Endodermal cell (in vitro differentiated cells): ENCODE results near the gene PDE4D. TPM values are rescaled to one million over a fixed set of nuclear protein-coding genes. Genes with fewer than 3 reads are reported as not detected.

ENCODE experiments used
- DNase-seq: peaks from one replicate; pipeline ENCODE4 v3.0.0-alpha.2; 2017
- H3K27ac ChIP-seq: 2 replicates; pipeline ENCODE4 v1.5.1; 2013; ENCODE audit warnings: mild to moderate bottlenecking, low read depth, low read length, moderate library complexity
- H3K27me3 ChIP-seq: 2 replicates; pipeline ENCODE4 v1.6.1; 2013; ENCODE audit warnings: mild to moderate bottlenecking, low read length, moderate library complexity; ENCODE audit not compliant: insufficient read depth, control insufficient read depth, poor library complexity, severe bottlenecking
- H3K36me3 ChIP-seq: 2 replicates; pipeline ENCODE4 v1.7.0; 2013; ENCODE audit warnings: mild to moderate bottlenecking, low read length, moderate library complexity; ENCODE audit not compliant: control insufficient read depth, insufficient read depth
- H3K4me1 ChIP-seq: one replicate; pipeline ENCODE4 v1.7.0; 2013; ENCODE audit warnings: low read length; ENCODE audit not compliant: control insufficient read depth, insufficient read depth
- H3K4me3 ChIP-seq: 2 replicates; pipeline ENCODE4 v1.5.1; 2013; ENCODE audit warnings: mild to moderate bottlenecking, low read length, moderate library complexity
- H3K9ac ChIP-seq: 2 replicates; pipeline ENCODE4 v1.6.1; 2013; ENCODE audit warnings: mild to moderate bottlenecking, low read length, moderate library complexity; ENCODE audit not compliant: poor library complexity, severe bottlenecking; ENCODE audit errors: extremely low read depth
- H3K9me3 ChIP-seq: 2 replicates; pipeline ENCODE4 v1.6.1; 2013; ENCODE audit warnings: mild to moderate bottlenecking, low read length, moderate library complexity; ENCODE audit not compliant: control insufficient read depth
- H3K27ac Mint-ChIP-seq: 2 replicates; pipeline ENCODE4 v1.8.0; 2020; ENCODE audit warnings: mixed read lengths
- H3K27me3 Mint-ChIP-seq: 2 replicates; pipeline ENCODE4 v1.8.0; 2021; ENCODE audit warnings: mild to moderate bottlenecking, mixed read lengths; ENCODE audit not compliant: insufficient read depth
- H3K36me3 Mint-ChIP-seq: 2 replicates; pipeline ENCODE4 v1.8.0; 2020; ENCODE audit warnings: low read depth, mixed read lengths
- H3K4me1 Mint-ChIP-seq: 2 replicates; pipeline ENCODE4 v1.8.0; 2020; ENCODE audit warnings: mixed read lengths
- H3K4me3 Mint-ChIP-seq: 2 replicates; pipeline ENCODE4 v1.8.0; 2020; ENCODE audit warnings: mild to moderate bottlenecking, moderate library complexity, mixed read lengths
- H3K9me3 Mint-ChIP-seq: 2 replicates; pipeline ENCODE4 v1.8.0; 2020; ENCODE audit warnings: mild to moderate bottlenecking, mixed read lengths
- CTCF ChIP-seq: fragments of 200-600 bp; sonication (generic); conservative IDR thresholded peaks from 2 replicates; pipeline ENCODE4 v1.5.0; 2021; ENCODE audit warnings: antibody characterized with exemption, mild to moderate bottlenecking
- WGBS, 2 experiments: methylation state at CpG; one replicate each; pipeline versions ENCODE4 v1.1.5 to v1.1.7; 2013; ENCODE audit warnings: missing lambda C conversion rate in 2 of 2, mixed read lengths in 1 of 2; ENCODE audit not compliant: insufficient coverage in 1 of 2, insufficient read length in 1 of 2; 5-methylcytosine and 5-hydroxymethylcytosine counted together
- total RNA-seq, 2 donors: library from RNA; stranded (reverse); fragmentation: NEBNext Ultra II Directional in 1 of 2; extraction: Animal tissue kit (Norgen Biotek cat#: 25700) in 1 of 2; gene quantifications; 2 replicates in 1 of 2; 3 replicates in 1 of 2; pipeline ENCODE4 v1.2.1, GENCODE V29; 2021

PDE4D gene
- total RNA-seq, 2 donors from 2014 or later: 9.2 to 11.4 TPM

- TF ChIP-seq CTCF: no peak
- no peaks in the 10 kb centered on the region for H3K4me1 ChIP-seq
- no peak overlapping the region for H3K4me3 ChIP-seq
- no peak overlapping the region for H3K27ac ChIP-seq
- WGBS, 2 experiments: 90 to 91% methylated on average over 2 of the region's 7 CpGs
- no peak overlapping the region for H3K4me3 Mint-ChIP-seq
- no peaks in the 10 kb centered on the region for H3K27me3 ChIP-seq
- no peaks in the 10 kb centered on the region for H3K4me1 Mint-ChIP-seq
- H3K9me3 ChIP-seq: no peaks in the 10 kb centered on the region
- H3K9me3 Mint-ChIP-seq: peaks cover 5% of the 10 kb centered on the region
- no peak overlapping the region for H3K9ac ChIP-seq
- DNase-seq: no peak
- H3K36me3 ChIP-seq: no peaks in the 10 kb centered on the region
- H3K36me3 Mint-ChIP-seq: peaks cover 2% of the 10 kb centered on the region
- no peak overlapping the region for H3K27ac Mint-ChIP-seq
- H3K27me3 Mint-ChIP-seq: no peaks in the 10 kb centered on the region
These were observed 693.7 kb downstream of the PDE4D start for GRCh38 chr5:59199868-59200267.

DNA sequence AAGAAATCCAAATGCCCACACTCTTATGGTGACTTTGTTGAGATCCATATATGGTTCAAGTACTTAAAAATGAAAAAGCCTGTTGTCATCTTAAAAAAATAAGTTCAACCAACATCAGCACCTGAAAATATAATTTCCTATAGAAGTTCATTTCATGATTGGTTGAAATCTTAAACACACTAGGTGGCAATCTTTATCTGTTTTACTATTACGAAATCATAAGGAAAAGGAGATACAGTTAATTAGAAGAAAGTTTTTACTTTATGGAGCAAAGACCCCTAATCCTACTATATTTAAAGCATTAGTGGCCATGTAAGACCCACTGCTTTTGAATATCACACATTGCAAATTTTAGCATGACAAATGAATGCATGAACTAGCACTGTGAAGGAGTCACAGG, 694.7 kb downstream of the PDE4D start:
- no peak for TF ChIP-seq CTCF
- Mint-ChIP-seq H3K9me3 (peaks cover 5% of the 10 kb centered on the region), H3K4me1 (no peaks in the 10 kb centered on the region), H3K4me3 (no peak overlapping the region), H3K27me3 (no peaks in the 10 kb centered on the region), H3K27ac (no peak overlapping the region), H3K36me3 (peaks cover 2% of the 10 kb centered on the region)
- H3K27me3 ChIP-seq: no peaks in the 10 kb centered on the region
- H3K36me3 ChIP-seq: no peaks in the 10 kb centered on the region
- no peak overlapping the region for H3K4me3 ChIP-seq
- no peak overlapping the region for H3K27ac ChIP-seq
- H3K4me1 ChIP-seq: no peaks in the 10 kb centered on the region
- 100% methylated on average over 1 of the region's 1 CpG; no CpG with 5 or more reads in 1 of the 2 experiments for WGBS, 2 experiments
- H3K9ac ChIP-seq: no peak overlapping the region
- no peaks in the 10 kb centered on the region for H3K9me3 ChIP-seq
- no peak for DNase-seq

GRCh38 chr5:59198365-59198764, 695.2 kb downstream of the PDE4D start:
- no peak overlapping the region for H3K27ac Mint-ChIP-seq
- H3K4me3 ChIP-seq: no peak overlapping the region
- H3K4me3 Mint-ChIP-seq: no peak overlapping the region
- H3K4me1 Mint-ChIP-seq: no peaks in the 10 kb centered on the region
- H3K4me1 ChIP-seq: no peaks in the 10 kb centered on the region
- no peaks in the 10 kb centered on the region for H3K36me3 ChIP-seq
- no peak overlapping the region for H3K9ac ChIP-seq
- WGBS, 2 experiments: 83 to 94% methylated on average over 2 of the region's 2 CpGs
- TF ChIP-seq CTCF: no peak
- H3K27me3 Mint-ChIP-seq: no peaks in the 10 kb centered on the region
- H3K36me3 Mint-ChIP-seq: peaks cover 2% of the 10 kb centered on the region
- H3K9me3 ChIP-seq: no peaks in the 10 kb centered on the region
- no peak for DNase-seq
- peaks cover 5% of the 10 kb centered on the region for H3K9me3 Mint-ChIP-seq
- no peaks in the 10 kb centered on the region for H3K27me3 ChIP-seq
- H3K27ac ChIP-seq: no peak overlapping the region
